Kidney (tissue), 14 donors: ENCODE results near the gene LY6G6D. TPM values are rescaled to one million over a fixed set of nuclear protein-coding genes. Genes with fewer than 3 reads are reported as not detected.

Experiments used
- DNase-seq, 5 donors: peaks; one replicate each; pipeline ENCODE4 v3.0.0-alpha.2; 2013 to 2020
- FAIRE-seq: peaks from 2 replicates; lab custom pipeline; 2012; peaks lifted over from hg19 to GRCh38; lab: Jason Lieb, UNC
- H3K27ac ChIP-seq, 2 donors: one replicate each; pipeline ENCODE4 v1.7.0; 2013; ENCODE audit warnings: low read depth in 2 of 2, low read length in 2 of 2, inconsistent platforms in 1 of 2
- H3K27me3 ChIP-seq: one replicate; pipeline ENCODE4 v1.7.1; 2013; ENCODE audit warnings: low read length, inconsistent platforms; ENCODE audit not compliant: control insufficient read depth, insufficient read depth
- H3K36me3 ChIP-seq, 3 donors: one replicate each; pipeline versions ENCODE4 v1.7.0 to v1.7.1; 2013; ENCODE audit warnings: low read length in 3 of 3, control low read depth in 1 of 3, inconsistent platforms in 1 of 3; ENCODE audit not compliant: insufficient read depth in 3 of 3, control insufficient read depth in 2 of 3
- H3K4me1 ChIP-seq, 3 donors: one replicate each; pipeline versions ENCODE4 v1.7.0 to v1.7.1; 2013; ENCODE audit warnings: low read length in 3 of 3, inconsistent platforms in 1 of 3, low read depth in 1 of 3; ENCODE audit not compliant: control insufficient read depth in 2 of 3, insufficient read depth in 2 of 3
- H3K4me3 ChIP-seq, 3 donors: one replicate each; pipeline versions ENCODE4 v1.7.0 to v1.8.1; 2013; ENCODE audit warnings: low read length in 3 of 3, control low read depth in 1 of 3, inconsistent platforms in 1 of 3
- H3K9ac ChIP-seq, 3 donors: one replicate each; pipeline versions ENCODE4 v1.7.0 to v1.7.1; 2013; ENCODE audit warnings: low read length in 3 of 3, control low read depth in 1 of 3, inconsistent platforms in 1 of 3
- H3K9me3 ChIP-seq, 3 donors: one replicate each; pipeline versions ENCODE4 v1.7.0 to v1.7.1; 2013; ENCODE audit warnings: low read length in 3 of 3, control low read depth in 1 of 3, inconsistent platforms in 1 of 3; ENCODE audit not compliant: control insufficient read depth in 2 of 3, insufficient read depth in 1 of 3
- CTCF ChIP-seq: IDR thresholded peaks from 3 replicates; pipeline ENCODE4 v1.5.1; 2012; ENCODE audit warnings: mild to moderate bottlenecking, moderate library complexity, borderline replicate concordance; ENCODE audit not compliant: insufficient read depth; ENCODE audit errors: extremely low read depth
- intact Hi-C: fragments of 100-400 bp; cut with DNase I; formaldehyde crosslinking; loops from one replicate; pipeline ENCODE4 v1.11.1; 2022
- polyA plus RNA-seq: library from polyadenylated mRNA; stranded (reverse); fragments of 350-450 nt; fragmentation: Illumina TruSeq; extraction: RNeasy Lipid Tissue Mini Kit (QIAGEN cat#74804); gene quantifications from one replicate; pipeline ENCODE4 v1.2.3, GENCODE V29; 2014; ENCODE audit warnings: low read depth, low replicate concordance; ENCODE audit not compliant: insufficient read depth
- total RNA-seq: library from RNA; stranded (reverse); fragmentation: NEBNext Ultra II Directional; extraction: Animal tissue kit (Norgen Biotek cat#: 25700); gene quantifications from one replicate; pipeline ENCODE4 v1.2.1, GENCODE V29; 2021
- donor health status: control.
- donor health status: control.
- donor health status: control.
- donor health status: control.
- donor health status: control.
- donor health status: DM: yes; HTN: yes; CAD: no.
- donor health status: Normal renal cell carcinoma (clear cell type).

The LY6G6D gene
- total and polyA plus RNA-seq, 2 donors from 2014 or later: not detected

- intact Hi-C loops: no loop called here
- no peaks in the 10 kb centered on the region for H3K27me3 ChIP-seq
- no peaks in the 10 kb centered on the region for H3K36me3 ChIP-seq
- H3K9ac ChIP-seq: no peak overlapping the region
- FAIRE-seq: no peak
- no peak for TF ChIP-seq CTCF
- DNase-seq: peak in 1 of 5 donors; percentile 10
- H3K9me3 ChIP-seq: no peaks in the 10 kb centered on the region
- H3K4me1 ChIP-seq: peaks cover 0 to under 1% (median 0%) of the 10 kb centered on the region in 3 donors
- no peak overlapping the region for H3K4me3 ChIP-seq
- no peak overlapping the region for H3K27ac ChIP-seq
Observed at GRCh38 chr6:31758281-31758680, 43.1 kb downstream of the LY6G6D start.

- H3K4me1 ChIP-seq: peaks cover 0 to 3% (median 0%) of the 10 kb centered on the region in 3 donors
- no peaks in the 10 kb centered on the region for H3K9me3 ChIP-seq
- intact Hi-C loops: no loop called here
- FAIRE-seq (no peak), DNase-seq (peak in 1 of 5 donors; percentile 3)
- no peak overlapping the region for H3K4me3 ChIP-seq
- H3K36me3 ChIP-seq: no peaks in the 10 kb centered on the region
- H3K27ac ChIP-seq: no peak overlapping the region
- no peak overlapping the region for H3K9ac ChIP-seq
- no peaks in the 10 kb centered on the region for H3K27me3 ChIP-seq
- no peak for TF ChIP-seq CTCF
Observed at GRCh38 chr6:31760790-31761189, 45.6 kb downstream of the LY6G6D start.

- intact Hi-C loops: no loop called here
- H3K4me3 ChIP-seq: no peak overlapping the region
- FAIRE-seq (no peak), DNase-seq (peak in 1 of 5 donors; percentile 52)
- H3K9me3 ChIP-seq: no peaks in the 10 kb centered on the region
- TF ChIP-seq CTCF: no peak
- no peak overlapping the region for H3K27ac ChIP-seq
- no peaks in the 10 kb centered on the region for H3K27me3 ChIP-seq
- H3K36me3 ChIP-seq: no peaks in the 10 kb centered on the region
- H3K4me1 ChIP-seq: peaks cover 0 to 4% (median 0%) of the 10 kb centered on the region in 3 donors
- H3K9ac ChIP-seq: no peak overlapping the region
Observed at GRCh38 chr6:31761343-31761742, 46.2 kb downstream of the LY6G6D start.

GRCh38 chr6:31762356-31762755 lies 47.2 kb downstream of the LY6G6D start, which contains the start of gene SAPCD1:
Gene SAPCD1, plus strand, starts transcription at chr6:31762656. Its CDS starts 399 bp downstream, at chr6:31763055.
- TF ChIP-seq CTCF: no peak
- Histone ChIP-seq H3K4me1 (peaks cover 0 to 7% (median 0%) of the 10 kb centered on the region in 3 donors), H3K9ac (no peak within 1 kb of the TSS), H3K27me3 (no peaks in the 10 kb centered on the region), H3K4me3 (no peak within 1 kb of the TSS), H3K27ac (no peak within 1 kb of the TSS), H3K9me3 (no peaks in the 10 kb centered on the region), H3K36me3 (no peaks in the 10 kb centered on the region)
- intact Hi-C loops: no loop called here
- DNase-seq: peak in 1 of 5 donors; percentile 10
- no peak for FAIRE-seq
